Calu3 (cell line): ENCODE data around the gene VPREB1. TPM values are rescaled to one million over a fixed set of nuclear protein-coding genes. Genes with fewer than 3 reads are reported as not detected.

Source experiments
- Bru-seq: library from RNA; stranded (reverse); fragments of 400-500 nt; gene quantifications from one replicate; lab custom pipeline; 2021; lab: Mats Ljungman, UMichigan
- BruChase-seq, 2 experiments: library from RNA; stranded (reverse); fragments of 400-500 nt; gene quantifications; one replicate each; lab custom pipeline; 2021; lab: Mats Ljungman, UMichigan
- BruUV-seq: library from RNA; stranded (reverse); fragments of 400-500 nt; replicated peaks from 2 replicates; lab custom pipeline; 2021; lab: Mats Ljungman, UMichigan
- CTCF ChIA-PET: fragments of 300-600 bp; sonication (Branson Sonifier 250); formaldehyde crosslinking; loops from one replicate; lab custom pipeline; 2022; ENCODE audit warnings: antibody characterized with exemption; lab: Charles Lee
- DNase-seq: peaks from one replicate; pipeline ENCODE4 v3.0.0; 2022
- H3K27ac Mint-ChIP-seq: one replicate; pipeline ENCODE4 v1.8.0; 2022; ENCODE audit warnings: mixed read lengths; ENCODE audit not compliant: unreplicated experiment
- H3K27me3 Mint-ChIP-seq: one replicate; pipeline ENCODE4 v1.8.0; 2022; ENCODE audit warnings: mixed read lengths; ENCODE audit not compliant: unreplicated experiment
- H3K36me3 Mint-ChIP-seq: one replicate; pipeline ENCODE4 v1.8.0; 2022; ENCODE audit warnings: mild to moderate bottlenecking, moderate library complexity, mixed read lengths; ENCODE audit not compliant: insufficient read depth, unreplicated experiment
- H3K4me1 Mint-ChIP-seq: one replicate; pipeline ENCODE4 v1.8.0; 2022; ENCODE audit warnings: mild to moderate bottlenecking, low read depth, mixed read lengths; ENCODE audit not compliant: unreplicated experiment
- H3K4me3 Mint-ChIP-seq: one replicate; pipeline ENCODE4 v1.8.0; 2022; ENCODE audit warnings: mild to moderate bottlenecking, low read depth, moderate library complexity, mixed read lengths; ENCODE audit not compliant: unreplicated experiment
- H3K9me3 Mint-ChIP-seq: one replicate; pipeline ENCODE4 v1.8.0; 2022; ENCODE audit warnings: low read depth, mixed read lengths; ENCODE audit not compliant: unreplicated experiment
- CTCF ChIP-seq: fragments of 200-600 bp; IDR thresholded peaks from one replicate; pipeline ENCODE4 v1.8.0; 2022; ENCODE audit warnings: antibody characterized with exemption; ENCODE audit not compliant: unreplicated experiment
- intact Hi-C: fragments of 100-400 bp; cut with micrococcal nuclease; formaldehyde crosslinking; loops from one replicate; pipeline ENCODE4 v1.10.0; 2022; ENCODE audit not compliant: unreplicated experiment
- long read RNA-seq: library from polyadenylated mRNA; stranded (forward); transcript quantifications from one replicate; pipeline ENCODE4 v2.0.0, GENCODE V29; 2022
- total RNA-seq: library from RNA; stranded (reverse); gene quantifications from 2 replicates; pipeline ENCODE4 v1.2.3, GENCODE V29; 2022

The VPREB1 gene
- total RNA-seq (not detected in 2 replicates), Bru-seq, nascent RNA (not detected), BruChase-seq, experiment 1, labeled RNA remaining after a 6-hour chase (not detected), BruChase-seq, experiment 2, labeled RNA remaining after a 2-hour chase (not detected)
- long read RNA-seq, result 0 reads

GRCh38 chr22:22244316-22245250 lies at the start of gene VPREB1:
TSS of gene VPREB1 (plus strand) at chr22:22244786. CDS start at chr22:22244814, 28 bp downstream.
- Mint-ChIP-seq H3K4me3 (no peak within 1 kb of the TSS), H3K4me1 (no peaks in the 10 kb centered on the region), H3K9me3 (no peaks in the 10 kb centered on the region), H3K27ac (no peak within 1 kb of the TSS), H3K27me3 (peaks cover 86% of the 10 kb centered on the region), H3K36me3 (peaks cover 4% of the 10 kb centered on the region)
- no TSS peak for BruUV-seq
- no peak for DNase-seq
- intact Hi-C loops, result no loop called here
- TF ChIP-seq CTCF, result no peak
- CTCF ChIA-PET, result interaction anchor here (0.6 kb wide), 1 partner anchor 318 kb away, joined by 4 read pairs; no protein-coding TSS in a partner anchor

GRCh38 chr22:22194931-22195264 lies 49.7 kb upstream of the VPREB1 start:
- intact Hi-C loops, result loop anchor here (5.0 kb wide), 1 partner anchor 38 kb away; no protein-coding TSS in a partner anchor
- H3K9me3 Mint-ChIP-seq, result no peaks in the 10 kb centered on the region
- no peak overlapping the region for H3K4me3 Mint-ChIP-seq
- TF ChIP-seq CTCF, result no peak
- H3K4me1 Mint-ChIP-seq, result no peaks in the 10 kb centered on the region
- no peak for DNase-seq
- BruUV-seq, result no TSS peak
- H3K36me3 Mint-ChIP-seq, result no peaks in the 10 kb centered on the region
- H3K27ac Mint-ChIP-seq, result no peak overlapping the region
- CTCF ChIA-PET, result interaction anchor here (0.9 to 1.2 kb wide), 10 partner anchors 9 to 148 kb away, joined by 3 to 10 read pairs (median 4); no protein-coding TSS in a partner anchor
- H3K27me3 Mint-ChIP-seq, result peaks cover 87% of the 10 kb centered on the region

GRCh38 chr22:22195265-22196017 lies 49.1 kb upstream of the VPREB1 start:
- peak; percentile 94 for TF ChIP-seq CTCF
- peak; percentile 92 for DNase-seq
- no peaks in the 10 kb centered on the region for H3K9me3 Mint-ChIP-seq
- no TSS peak for BruUV-seq
- intact Hi-C loops, result loop anchor here (5.0 kb wide), 1 partner anchor 38 kb away; no protein-coding TSS in a partner anchor
- no peaks in the 10 kb centered on the region for H3K36me3 Mint-ChIP-seq
- H3K27ac Mint-ChIP-seq, result no peak overlapping the region
- H3K27me3 Mint-ChIP-seq, result peaks cover 87% of the 10 kb centered on the region
- H3K4me3 Mint-ChIP-seq, result no peak overlapping the region
- CTCF ChIA-PET, result interaction anchor here (0.6 to 1.2 kb wide), 15 partner anchors 9 to 227 kb away, joined by 3 to 10 read pairs (median 4); no protein-coding TSS in a partner anchor
- H3K4me1 Mint-ChIP-seq, result no peaks in the 10 kb centered on the region

GRCh38 chr22:22196018-22196533 lies 48.5 kb upstream of the VPREB1 start:
- no TSS peak for BruUV-seq
- no peak overlapping the region for H3K4me3 Mint-ChIP-seq
- CTCF ChIA-PET, result interaction anchor here (0.6 to 1.2 kb wide), 14 partner anchors 8 to 227 kb away, joined by 3 to 10 read pairs (median 4); no protein-coding TSS in a partner anchor

More at GRCh38 chr22:22196018-22196533, 48.5 kb upstream of the VPREB1 start:
- intact Hi-C loops, result loop anchor here (5.0 kb wide), 1 partner anchor 39 kb away; no protein-coding TSS in a partner anchor
- H3K4me1 Mint-ChIP-seq, result no peaks in the 10 kb centered on the region
- no peaks in the 10 kb centered on the region for H3K36me3 Mint-ChIP-seq
- H3K27ac Mint-ChIP-seq, result no peak overlapping the region
- no peak for TF ChIP-seq CTCF
- peaks cover 87% of the 10 kb centered on the region for H3K27me3 Mint-ChIP-seq
- DNase-seq, result no peak
- H3K9me3 Mint-ChIP-seq, result no peaks in the 10 kb centered on the region
